ENCODE measurements around the gene EIF6.

DNA sequence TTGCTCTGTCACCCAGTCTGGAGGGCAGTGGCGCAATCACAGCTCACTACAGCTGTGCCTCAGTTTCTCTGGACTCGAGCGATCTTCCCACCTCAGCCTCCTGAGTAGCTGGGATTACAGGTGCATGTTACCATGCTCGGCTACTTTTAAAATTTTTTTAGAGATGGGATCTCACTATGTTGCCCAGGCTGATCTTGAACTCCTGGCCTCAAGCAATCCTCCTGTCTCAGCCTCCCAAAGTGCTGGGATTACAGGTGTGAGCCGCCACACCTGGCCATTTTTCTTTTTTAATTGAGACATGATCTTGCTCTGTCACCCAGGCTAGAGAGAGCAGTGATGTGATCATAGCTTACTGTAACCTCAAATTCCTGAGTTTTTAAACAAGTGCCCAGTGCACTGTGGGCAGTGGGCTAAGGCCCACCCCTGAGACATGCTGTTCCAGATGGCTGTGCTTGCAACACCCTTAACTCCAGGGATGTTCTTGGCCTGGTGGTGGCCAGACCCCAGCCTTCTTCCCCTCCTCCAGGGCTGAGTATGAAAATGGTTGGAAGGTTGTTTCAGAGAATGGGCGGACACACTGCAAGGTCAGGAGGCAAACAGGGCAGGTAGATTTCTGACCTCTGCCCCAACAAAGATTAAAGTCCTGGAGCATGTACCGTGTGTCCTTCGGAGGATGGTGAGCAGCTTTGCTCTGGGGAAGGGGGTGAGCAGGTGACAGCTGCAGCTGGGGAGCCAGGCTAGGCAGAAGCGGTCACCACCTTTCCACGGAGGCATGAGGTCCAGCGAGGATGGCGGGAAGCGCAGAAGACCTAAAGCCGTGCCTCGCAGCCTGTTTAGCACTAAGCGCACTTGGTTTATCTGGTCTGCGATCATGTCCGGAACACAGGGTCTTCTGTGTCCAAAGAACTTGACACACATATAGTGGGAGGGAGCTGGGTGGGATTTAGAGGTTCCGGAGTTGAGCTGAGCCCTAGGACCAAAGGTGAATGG lies 9.0 kb upstream of the EIF6 start:
- no peak for TF ChIP-seq SETDB1 (IDR thresholded peaks at IDR 0.05; ENCODE audit: insufficient read length, low read length)
- TF ChIP-seq, protein P1, sequence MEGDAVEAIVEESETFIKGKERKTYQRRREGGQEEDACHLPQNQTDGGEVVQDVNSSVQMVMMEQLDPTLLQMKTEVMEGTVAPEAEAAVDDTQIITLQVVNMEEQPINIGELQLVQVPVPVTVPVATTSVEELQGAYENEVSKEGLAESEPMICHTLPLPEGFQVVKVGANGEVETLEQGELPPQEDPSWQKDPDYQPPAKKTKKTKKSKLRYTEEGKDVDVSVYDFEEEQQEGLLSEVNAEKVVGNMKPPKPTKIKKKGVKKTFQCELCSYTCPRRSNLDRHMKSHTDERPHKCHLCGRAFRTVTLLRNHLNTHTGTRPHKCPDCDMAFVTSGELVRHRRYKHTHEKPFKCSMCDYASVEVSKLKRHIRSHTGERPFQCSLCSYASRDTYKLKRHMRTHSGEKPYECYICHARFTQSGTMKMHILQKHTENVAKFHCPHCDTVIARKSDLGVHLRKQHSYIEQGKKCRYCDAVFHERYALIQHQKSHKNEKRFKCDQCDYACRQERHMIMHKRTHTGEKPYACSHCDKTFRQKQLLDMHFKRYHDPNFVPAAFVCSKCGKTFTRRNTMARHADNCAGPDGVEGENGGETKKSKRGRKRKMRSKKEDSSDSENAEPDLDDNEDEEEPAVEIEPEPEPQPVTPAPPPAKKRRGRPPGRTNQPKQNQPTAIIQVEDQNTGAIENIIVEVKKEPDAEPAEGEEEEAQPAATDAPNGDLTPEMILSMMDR (tag by site-specific recombination; IDR thresholded peaks at IDR 0.05), result no peak
- no peak for TF ChIP-seq ZNF324 (tag by site-specific recombination; IDR thresholded peaks at IDR 0.05)
- no peak for TF ChIP-seq ZNF274 (IDR thresholded peaks at IDR 0.05; ENCODE audit: low read length)
- no peak for TF ChIP-seq ZNF274 (tag by site-specific recombination; IDR thresholded peaks at IDR 0.05; ENCODE audit: borderline replicate concordance)
- TF ChIP-seq, protein P2, sequence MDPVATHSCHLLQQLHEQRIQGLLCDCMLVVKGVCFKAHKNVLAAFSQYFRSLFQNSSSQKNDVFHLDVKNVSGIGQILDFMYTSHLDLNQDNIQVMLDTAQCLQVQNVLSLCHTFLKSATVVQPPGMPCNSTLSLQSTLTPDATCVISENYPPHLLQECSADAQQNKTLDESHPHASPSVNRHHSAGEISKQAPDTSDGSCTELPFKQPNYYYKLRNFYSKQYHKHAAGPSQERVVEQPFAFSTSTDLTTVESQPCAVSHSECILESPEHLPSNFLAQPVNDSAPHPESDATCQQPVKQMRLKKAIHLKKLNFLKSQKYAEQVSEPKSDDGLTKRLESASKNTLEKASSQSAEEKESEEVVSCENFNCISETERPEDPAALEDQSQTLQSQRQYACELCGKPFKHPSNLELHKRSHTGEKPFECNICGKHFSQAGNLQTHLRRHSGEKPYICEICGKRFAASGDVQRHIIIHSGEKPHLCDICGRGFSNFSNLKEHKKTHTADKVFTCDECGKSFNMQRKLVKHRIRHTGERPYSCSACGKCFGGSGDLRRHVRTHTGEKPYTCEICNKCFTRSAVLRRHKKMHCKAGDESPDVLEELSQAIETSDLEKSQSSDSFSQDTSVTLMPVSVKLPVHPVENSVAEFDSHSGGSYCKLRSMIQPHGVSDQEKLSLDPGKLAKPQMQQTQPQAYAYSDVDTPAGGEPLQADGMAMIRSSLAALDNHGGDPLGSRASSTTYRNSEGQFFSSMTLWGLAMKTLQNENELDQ (tag by site-specific recombination; IDR thresholded peaks at IDR 0.05; ENCODE audit: low read depth), result no peak

Data from HEK293 (cell line).